T-helper 1 cell (primary cell): ENCODE results near the gene ZNF101.

Experiments
- DNase-seq, 5 donors: peaks; one replicate each; pipeline ENCODE4 v3.0.0-alpha.2; 2012 to 2020

The ZNF101 gene

DNA sequence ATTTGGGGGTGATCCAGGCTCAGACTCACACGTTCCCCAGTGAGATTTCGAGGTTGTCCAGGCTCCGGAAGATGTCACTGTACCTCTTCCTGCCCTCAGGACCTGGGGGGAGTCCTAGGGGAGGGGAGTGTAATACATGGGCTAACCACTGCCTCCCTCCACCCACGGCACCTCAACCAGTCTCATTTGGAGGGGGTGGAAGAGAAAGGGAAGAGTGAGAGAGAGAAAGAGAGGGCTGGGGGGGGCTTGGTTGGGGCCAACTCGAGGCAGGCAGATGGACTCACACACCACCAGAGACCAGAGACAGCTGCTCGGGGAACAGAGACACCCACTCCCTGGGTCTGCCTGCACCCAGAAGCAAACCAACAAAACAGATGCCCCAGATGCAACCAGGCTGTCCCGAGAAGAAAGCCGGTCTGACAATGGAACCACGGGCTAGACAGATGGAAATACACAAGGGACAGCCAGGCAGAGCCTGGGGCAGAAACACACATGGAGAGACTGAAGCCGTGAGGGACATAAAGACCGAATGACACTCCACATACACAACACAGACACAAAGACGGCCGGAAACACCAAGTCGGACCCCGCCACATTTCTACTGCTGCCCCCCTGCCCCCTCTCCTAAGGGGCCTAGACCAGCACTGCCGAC lies 26.0 kb upstream of the ZNF101 start:
- DNase-seq = peak in 1 of 5 donors; percentile 54

DNA sequence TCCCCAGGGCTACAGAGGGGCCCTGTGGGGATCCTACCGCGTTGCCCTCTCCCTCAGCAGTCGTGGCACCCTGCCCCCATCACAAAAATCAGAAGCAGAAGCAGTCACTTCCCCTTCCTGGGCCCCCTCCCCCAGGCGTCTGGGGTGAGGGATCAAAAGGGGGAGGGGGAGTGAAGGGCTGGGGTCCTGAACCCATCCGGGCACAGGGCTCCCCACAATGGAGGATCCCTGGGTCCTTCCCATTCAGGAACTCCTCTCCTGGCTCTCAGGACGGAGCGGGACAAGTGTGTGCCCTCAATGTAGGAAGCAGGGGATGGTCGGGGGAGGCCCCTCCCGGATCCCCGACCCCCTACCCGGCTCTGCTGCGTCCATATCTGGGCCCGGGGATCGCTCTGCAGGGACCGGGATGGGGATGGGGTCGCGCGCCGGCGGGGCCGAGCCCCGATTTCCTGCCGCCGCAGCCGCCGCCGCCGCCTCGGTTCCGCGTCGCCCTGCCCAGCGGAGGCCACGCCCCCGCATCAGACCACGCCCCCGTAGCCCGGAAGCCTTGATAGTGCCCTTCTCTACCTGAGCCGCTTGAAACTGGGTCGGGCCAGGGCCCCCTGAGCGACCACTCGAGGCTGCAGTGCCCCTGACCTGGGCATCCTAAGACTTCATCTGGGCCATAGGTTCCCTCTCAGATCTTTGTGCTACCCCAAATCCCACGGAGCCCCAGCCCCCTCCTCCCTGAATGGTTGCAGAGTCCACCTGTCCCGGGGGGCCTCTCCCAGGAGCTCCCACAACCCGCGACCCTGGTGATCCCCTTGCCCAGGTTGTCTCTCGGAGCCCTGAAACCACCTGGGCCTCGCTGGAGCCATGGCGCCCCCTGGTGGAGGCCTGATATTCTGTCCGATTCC lies 25.2 kb upstream of the ZNF101 start, which contains the start of gene GMIP:
Gene GMIP, minus strand, starts transcription at position 500 of the 896 bp plus-strand sequence. Its CDS starts 128 bp downstream, at position 372.
- DNase-seq = peak; percentile 75 to 89 (median 83)

DNA sequence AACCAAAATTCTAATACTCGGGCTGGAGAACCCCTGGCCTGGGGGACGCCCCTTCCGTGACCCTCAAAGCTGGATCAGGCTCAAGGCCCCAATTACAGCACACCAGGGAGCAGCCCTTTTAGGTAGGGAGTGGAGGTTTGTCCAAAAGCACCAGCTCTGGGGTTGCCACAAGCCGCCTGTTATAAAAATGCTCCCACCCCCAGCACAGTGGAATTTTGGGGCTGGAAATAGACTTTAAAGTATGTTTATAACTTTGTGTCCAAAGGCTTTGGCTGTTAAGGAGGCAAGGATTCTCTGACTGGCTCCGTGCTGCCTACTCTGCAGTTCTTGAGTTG lies 24.6 kb upstream of the ZNF101 start:
- no peak for DNase-seq

DNA sequence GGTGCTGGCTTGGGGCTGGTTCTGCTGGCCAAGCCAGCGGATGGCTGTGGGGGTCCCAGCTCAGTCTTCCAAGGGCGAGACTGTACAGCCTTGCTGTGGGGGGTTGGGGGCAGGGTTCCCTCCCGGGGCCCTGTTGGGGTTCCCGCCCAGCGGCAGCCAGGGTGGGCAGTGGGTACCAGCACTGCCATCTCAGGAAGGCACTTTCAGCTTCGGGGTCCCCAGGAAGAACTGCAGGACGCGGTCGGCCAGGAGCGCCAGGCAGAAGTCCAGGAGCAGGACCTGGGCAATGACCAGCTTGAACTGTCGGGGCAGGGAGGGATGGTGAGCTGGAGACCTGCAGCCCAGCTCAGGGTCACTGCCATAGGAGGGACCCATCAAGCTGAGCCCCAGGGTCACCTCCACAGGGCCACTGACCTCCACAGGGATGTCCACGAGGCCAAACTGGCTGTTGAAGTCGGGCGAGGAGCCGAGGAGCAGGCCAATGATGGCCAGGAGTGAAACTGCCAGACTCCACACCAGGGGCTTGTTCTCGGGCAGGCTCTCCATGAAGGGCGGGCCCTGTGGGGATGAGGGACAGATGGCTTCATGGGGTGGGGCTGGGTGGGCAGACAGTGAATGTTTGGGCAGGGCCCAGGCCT lies 23.3 kb upstream of the ZNF101 start:
- no peak for DNase-seq

DNA sequence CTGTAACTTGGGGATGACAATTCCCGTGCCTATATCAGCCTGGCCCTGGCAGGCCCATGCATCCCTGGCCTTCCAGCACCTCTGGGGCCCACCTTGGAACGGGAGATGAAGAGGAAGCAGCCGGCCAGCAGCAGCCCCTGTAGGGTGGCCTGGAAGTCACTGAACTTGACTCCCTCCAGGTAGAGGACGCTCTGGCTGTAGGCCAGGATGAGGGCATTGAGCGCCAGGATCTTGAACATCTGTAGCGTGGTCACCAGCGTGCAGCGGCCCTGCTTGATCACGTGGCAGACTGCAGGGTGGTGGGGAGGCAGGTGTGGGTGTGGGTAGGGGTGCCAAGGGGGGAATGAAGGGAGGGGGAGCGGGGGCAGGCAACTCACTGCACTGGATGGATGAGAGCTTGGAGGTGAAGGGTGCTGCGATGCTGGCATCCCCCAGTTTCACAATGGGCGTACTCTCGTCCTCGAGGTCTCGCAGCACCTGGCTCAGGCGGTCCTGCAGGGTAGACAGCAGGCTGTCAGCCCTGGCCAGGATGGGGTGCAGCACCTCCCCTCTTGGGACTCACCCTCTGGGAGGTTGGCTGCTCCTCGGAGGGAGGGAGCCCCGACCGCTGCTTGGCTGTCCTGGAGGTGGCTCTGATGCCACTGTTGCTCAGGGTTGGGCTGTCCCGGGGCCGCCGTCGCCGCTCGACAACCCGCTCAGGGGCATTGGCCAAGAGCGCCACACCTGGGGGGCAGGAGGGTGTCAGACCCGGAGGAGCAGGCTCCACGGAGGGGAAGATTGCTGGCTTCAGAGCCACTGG lies 21.4 kb upstream of the ZNF101 start:
- no peak for DNase-seq

DNA sequence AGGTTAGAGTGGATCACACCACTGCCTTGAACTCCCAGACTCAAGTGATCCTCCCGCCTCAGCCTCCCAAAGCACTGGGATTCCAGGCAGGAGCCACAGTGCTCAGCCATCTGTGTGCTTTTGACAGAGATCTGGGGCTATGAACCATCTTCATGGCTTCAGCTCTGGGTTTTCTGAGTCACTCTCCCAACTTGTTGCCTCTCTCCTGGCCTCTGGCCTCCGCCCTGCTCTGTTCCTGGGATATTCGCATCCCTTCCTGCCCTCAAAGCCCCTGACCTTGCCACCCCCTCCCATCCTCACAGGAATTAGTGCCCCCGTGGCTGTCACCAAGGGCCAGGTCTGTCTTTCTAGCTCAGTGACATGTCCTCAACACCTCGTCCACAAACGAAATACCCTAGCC lies 19.5 kb upstream of the ZNF101 start:
- DNase-seq = no peak

DNA sequence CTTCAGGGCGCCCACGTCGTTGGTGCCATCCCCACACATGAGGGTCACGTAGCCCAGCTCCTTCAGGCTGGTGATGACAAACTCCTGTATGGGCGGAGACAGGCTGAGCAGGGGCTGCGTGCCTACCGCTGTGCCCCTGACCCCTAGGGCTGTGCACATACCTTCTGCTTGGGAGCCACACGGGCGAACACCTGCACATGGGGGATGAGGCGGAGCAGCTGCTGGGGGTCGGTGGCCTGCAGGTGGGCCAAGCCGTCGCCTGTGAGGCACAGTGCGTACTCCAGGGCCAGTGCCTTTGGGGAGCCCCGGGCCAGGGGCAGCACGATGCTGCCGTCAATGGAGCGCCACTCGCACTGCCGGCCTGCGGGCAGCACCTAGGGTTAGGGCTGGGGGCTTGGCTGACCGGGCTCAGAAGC lies 19.1 kb upstream of the ZNF101 start:
- no peak for DNase-seq

DNA sequence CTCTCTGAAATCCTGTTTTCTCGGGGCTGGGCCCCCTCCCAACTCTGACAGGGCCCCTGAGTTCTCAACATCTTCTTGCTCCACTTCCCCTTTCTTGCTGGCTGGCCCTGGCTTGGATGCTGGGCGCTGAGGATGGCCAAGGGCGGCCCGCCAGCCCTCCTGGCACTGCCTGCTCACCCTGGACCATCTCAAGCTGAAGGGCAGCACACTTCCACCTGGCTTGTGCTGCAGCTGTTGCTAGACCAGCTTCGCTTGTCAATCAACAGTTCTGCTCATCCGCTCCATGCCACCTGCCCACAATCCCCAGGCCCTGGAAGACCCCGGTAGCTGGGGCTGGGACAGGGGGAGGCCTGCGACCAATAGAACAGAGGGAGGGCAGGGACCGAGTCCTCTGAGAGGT lies 18.3 kb upstream of the ZNF101 start:
- DNase-seq = no peak

DNA sequence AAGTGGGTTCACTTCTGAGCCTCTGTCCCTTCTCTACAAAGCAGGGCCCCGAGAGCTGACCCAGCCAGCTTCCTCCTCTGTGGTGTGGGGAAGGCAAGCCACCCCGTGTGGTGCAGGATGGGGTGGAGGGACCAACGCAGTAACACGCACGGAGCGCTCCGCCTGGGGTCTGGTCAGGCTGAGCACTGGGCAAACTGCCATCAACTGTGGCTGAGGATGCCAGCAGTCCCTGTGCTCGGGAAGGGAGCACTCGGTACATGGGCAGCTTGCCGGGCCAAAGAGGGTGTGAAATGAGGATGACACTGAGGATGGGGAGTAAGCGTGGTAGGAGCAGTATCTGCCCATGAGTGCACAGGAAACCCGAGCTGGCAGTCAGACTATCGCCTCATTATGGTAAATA lies 17.6 kb upstream of the ZNF101 start:
- DNase-seq = no peak

DNA sequence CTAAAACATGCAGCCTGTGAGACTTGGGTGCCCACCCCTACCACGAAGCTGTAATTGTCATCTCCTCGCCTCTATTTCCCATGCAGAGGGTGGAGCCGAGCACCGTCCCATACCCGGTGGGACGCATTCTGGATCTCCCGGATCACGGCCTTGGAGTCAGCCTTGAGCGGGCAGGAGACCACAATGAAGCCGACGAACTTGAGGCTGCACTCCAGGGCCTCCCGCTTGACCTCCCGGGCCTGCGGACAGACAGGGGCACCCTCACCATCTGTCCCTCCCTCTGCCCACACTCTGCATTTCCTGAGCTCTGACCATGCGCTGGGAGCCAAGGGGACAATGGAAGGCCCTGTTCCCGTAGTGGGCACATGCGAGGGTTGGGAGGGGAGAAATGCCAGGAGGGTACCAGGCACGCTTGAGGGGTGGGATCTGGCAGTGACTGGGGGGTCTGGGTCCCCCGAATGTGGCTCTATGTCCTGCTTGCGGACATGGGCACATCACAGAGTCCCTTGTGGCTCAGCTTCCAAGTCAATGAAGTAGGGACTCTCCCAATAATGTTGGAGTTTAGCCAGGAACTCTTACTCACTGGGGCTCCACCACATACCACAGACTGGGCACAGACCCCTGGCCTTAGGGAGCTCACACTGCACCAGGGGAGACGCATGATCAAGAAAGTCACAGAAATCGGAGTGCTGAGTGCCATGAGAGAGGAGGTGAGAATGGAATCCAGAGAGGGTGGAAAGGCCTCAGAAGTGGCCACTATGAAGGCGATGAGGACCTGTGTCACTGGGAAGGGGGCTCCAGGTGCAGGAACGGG lies 15.9 kb upstream of the ZNF101 start:
- DNase-seq = no peak

DNA sequence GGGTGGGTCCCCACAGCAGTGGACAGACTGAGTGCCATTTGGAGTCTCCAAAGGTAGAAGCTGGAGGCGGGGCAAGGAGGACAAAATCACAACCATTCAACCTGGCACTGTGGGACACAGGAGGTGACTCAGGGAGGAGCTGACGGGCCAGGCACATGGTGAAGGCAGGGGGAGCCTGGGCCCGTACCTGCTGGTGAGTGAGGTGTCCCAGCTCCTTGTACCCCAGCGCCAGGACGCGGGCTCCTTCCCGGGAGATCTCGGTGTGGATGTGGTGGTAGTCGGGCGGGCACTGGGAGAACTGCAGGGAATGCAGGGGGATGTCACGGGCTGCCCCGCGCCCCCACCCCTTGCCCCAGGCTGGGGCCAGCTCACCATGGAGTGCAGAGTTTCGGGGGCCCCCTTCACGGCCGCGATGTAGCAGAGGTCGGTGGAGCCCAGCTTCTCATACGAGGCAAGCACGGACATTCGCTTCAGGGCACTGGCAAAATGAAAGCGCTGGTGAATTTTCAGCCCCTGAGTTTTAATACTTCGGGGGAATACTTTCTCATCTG lies 15.0 kb upstream of the ZNF101 start:
- no peak for DNase-seq

DNA sequence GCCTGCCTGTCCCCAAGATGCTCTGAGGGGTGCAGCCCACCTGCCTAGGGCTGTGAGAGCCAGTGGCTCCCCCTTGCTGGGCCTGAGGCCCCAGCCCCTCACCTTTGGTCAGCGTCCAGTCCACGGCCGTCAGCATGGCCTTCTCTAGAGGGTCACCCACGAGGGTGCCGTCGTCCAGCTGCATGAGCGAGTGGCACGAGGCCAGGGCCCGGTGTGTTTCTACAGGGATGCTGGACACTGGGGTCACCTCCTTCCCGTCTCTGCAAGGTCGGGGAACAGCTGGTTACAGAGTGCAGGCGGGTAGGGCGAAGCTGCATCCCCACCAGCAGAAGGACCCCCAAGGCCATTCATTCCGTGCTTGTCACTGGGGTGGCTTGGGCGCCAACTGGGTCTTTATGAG lies 14.2 kb upstream of the ZNF101 start:
- DNase-seq = no peak

DNA sequence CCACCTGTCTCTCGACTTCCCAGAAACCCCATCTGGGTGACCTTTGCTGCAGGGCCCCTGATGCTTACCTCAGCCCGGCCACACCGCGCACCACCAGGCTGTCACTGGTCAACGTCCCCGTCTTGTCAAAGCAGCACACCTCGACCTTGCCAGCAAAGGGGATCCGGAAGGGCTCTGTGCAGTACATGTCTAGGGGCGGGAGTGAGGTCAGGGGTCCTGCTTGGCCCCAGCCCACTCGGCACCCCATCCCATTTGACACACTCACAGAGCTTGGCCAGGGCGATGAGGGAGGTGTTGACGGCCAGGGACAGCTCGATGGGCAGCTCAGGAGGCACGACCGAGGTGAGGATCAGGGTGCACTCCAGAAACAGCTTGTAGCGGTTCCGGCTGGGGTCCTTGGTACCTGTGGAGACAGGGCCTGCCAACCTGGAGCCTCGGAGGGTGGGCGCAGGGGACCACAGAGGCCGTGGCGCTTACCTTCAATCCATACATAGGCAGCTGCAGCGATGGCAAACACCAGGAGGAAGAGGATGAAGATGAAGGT lies 13.5 kb upstream of the ZNF101 start:
- no peak for DNase-seq

DNA sequence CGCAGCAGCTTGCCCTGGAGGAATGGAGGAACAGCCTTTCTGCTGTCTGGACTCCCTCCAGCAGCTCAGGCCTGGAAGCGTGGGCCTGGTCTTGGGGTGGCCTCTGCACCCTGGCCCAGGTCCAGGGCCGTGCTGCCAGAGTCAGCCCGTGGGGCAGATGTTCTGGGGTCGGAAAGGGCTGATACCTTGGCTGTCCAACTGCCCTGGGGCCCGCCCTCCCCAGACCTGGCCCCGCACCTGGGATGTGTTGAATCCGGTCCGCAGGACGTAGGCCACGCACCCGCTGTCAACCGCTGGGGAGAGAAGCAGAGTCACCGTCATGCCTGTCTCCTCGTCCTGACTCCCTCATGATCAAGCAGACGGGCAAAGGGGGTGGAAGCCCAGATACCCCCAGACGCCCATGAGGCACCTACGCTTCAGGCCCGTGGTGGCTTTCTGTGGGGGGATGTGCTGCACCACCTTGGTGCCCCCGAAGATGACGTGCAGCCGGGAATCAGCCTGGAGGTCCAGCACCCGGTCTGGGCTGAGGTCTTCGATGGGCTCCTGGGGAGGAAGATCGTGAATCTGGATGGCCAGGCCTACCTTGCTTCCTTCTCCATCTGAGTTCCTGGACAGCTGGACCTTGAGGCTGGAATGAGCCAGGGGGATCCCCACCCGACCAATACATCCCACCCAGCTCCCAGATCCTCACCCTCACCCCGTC lies 12.8 kb upstream of the ZNF101 start:
- DNase-seq = no peak

DNA sequence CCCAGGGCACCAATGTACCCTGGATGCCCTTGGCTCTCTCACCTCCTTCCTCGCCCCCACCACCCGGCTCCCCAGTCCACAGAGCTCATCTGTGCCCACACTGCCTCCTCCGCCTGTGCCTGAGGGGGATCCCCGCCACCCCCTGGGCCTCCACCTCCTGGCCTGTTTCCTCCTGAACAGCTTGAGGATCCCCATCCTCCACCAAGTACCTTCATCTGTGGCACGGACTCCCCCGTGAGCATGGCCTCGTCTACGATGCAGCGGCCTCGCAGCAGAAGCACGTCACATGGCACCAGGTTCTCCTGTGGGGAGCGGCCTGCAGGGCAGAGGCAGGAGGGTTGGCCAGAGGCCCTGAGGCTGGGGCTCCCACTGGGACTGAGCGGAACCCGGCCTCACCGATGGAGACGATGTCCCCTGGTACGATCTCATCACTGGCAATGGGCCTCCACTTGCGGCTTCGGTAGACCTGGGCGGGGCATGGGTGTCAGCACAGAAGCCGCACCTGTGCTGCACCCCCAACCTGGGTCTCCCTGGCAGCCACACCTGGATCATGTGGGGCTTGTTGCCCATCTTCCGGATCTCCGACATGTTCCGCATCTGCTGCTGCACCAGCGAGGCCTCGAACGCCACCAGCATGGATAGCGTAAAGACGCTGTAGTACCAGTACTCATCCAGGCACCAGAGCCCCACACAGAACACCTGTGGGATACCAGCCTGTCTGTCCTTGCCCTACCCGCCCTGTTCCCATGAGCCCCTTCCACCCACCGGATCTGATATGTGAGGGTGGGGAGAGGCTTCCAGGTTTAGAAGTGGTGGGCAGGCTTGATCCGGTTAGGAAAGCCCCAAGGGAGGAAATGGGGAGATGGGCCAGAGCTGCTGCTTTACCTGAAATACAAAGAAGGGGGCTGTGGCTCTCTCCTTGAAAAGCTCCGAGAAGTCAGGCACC lies 11.9 kb upstream of the ZNF101 start:
- DNase-seq = no peak

DNA sequence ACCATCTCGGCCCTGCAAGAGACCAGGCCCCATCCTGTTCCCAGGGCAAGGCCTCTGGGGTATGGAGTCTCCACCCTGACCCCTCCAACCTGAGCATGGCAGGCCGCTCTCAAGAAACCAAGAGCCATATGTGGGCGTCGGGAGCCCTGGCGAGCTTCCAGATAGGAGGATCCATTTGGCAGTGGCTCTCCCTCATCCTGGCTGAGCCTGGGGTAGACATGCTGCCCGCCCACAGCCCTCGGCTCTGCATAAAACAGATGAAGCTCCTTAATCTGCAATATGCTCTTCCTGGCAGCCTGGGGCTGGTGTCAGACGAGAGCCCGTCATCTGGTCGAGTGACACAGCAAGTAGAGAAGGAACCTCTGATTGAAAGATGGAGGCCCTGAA lies 11.2 kb upstream of the ZNF101 start:
- no peak for DNase-seq

DNA sequence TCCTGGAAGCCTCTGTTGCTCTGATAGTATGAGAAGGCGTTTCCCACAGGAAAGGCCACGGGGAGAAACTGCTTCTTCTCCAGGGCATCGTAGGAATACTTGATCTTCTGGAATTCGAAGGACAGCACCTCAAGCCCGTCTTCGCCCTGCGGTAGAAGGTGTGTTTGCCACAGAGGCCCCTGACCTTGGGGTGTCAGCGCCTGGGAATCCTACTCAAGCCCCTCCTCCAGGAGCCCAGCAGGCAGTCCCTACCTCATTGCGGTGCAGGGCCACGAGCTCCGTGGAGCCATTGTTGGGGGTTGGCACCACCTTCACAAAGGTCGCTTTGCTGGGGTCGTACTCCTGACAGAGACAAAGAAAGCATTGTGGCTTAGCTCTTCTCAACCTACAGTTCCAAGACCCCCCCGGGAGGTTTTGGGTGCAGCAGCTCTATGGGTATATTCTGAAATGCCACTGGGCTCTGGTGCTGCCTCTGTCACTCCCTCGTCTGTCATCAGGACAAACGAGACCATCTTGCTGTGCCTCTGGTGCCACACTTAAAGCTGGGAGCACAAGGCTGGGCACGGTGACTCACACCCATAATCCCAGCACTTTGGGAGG lies 8.9 kb upstream of the ZNF101 start:
- no peak for DNase-seq

DNA sequence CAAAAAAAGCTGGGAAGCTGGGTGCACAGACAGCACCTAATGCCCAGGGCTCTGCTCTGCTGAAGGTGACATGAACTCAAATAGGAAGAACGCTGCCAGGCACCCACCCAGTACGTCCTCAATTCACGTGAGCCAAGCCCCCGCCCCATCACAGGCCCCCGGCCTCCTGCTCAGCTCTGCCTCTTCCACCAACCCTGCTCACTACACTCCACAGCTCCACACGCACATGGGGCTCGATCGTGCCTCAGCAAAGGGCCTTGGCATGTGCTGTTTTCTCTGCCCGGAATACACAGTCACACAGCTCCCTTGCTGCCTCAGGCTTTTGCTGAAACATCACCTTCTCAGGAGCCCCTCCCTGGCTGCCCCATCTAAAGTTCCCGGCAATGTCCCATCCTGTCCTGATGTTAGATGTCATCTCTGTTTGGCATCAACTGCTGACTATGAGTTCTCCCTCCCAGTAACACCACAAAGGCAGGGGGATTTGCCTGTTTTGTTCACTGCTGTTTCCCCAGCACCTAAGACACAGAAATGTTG lies 7.4 kb upstream of the ZNF101 start:
- no peak for DNase-seq
